Measurements from ENCODE around the gene IRF5. TPM values are rescaled to one million over a fixed set of nuclear protein-coding genes. Genes with fewer than 3 reads are reported as not detected.

IRF5 gene
- total and polyA plus RNA-seq, 2 donors (not counting 1 experiment from before 2014, with no cell fraction given) = 91.3 to 135 TPM

- ChIA-PET POLR2A (interaction anchor here (0.6 kb wide), 1 partner anchor 42 kb away, joined by 4 read pairs; no protein-coding TSS in a partner anchor), CTCF (interaction anchor here (0.7 kb wide), 1 partner anchor 167 kb away, joined by 3 read pairs; no protein-coding TSS in a partner anchor)
- Histone ChIP-seq H4K20me1 (ENCODE audit: control insufficient read depth, insufficient read depth, low read length, poor library complexity, severe bottlenecking) (no peaks in the 10 kb centered on the region), H3K4me2 (replicated peaks; ENCODE audit: low read depth, low read length, poor library complexity, severe bottlenecking) (no peak overlapping the region), H3K36me3 (replicated peaks in 1 of 2; ENCODE audit: control extremely low read depth in 1 of 2, control insufficient read depth in 1 of 2, extremely low read depth in 1 of 2, insufficient read depth in 2 of 2, low read length in 1 of 2) (no peaks in the 10 kb centered on the region), H3K27me3 (replicated peaks in 1 of 4; ENCODE audit: control extremely low read depth in 1 of 4, control insufficient read depth in 3 of 4, insufficient read depth in 4 of 4, low read length in 3 of 4) (no peaks in the 10 kb centered on the region), H3K9ac (ENCODE audit: low read length) (no peak overlapping the region), H2AFZ (ENCODE audit: insufficient read depth, low read depth, low read length, poor library complexity, severe bottlenecking) (no peak overlapping the region), H3K27ac (ENCODE audit: low read length in 2 of 2) (no peak overlapping the region), H3K9me3 (ENCODE audit: control extremely low read depth in 1 of 3, control insufficient read depth in 2 of 3, insufficient read depth in 1 of 3, low read length in 2 of 3) (no peaks in the 10 kb centered on the region), H3K4me3 (ENCODE audit: control extremely low read depth in 1 of 5, extremely low read depth in 1 of 5, insufficient read depth in 1 of 5, low read depth in 2 of 5, low read length in 4 of 5) (no peak overlapping the region), H3K79me2 (ENCODE audit: control insufficient read depth, insufficient read depth, low read length) (no peaks in the 10 kb centered on the region), H3K4me1 (ENCODE audit: control insufficient read depth in 2 of 2, insufficient read depth in 2 of 2, low read length in 2 of 2) (no peaks in the 10 kb centered on the region)
- ATAC-seq (ENCODE audit: low read depth) (no peak), DNase-seq (no peak)
- TF ChIP-seq EZH2 (IDR thresholded peaks at IDR 0.05; ENCODE audit: borderline replicate concordance, insufficient read depth, low read depth, low read length, poor library complexity, severe bottlenecking) = no peak
- TF ChIP-seq CTCF (IDR thresholded peaks at IDR 0.05) = no peak
- intact Hi-C loops (cut with micrococcal nuclease) = no loop called here
- no peak overlapping the region for H3K27ac Mint-ChIP-seq
- no peak overlapping the region for H3K4me3 Mint-ChIP-seq
- H3K27me3 Mint-ChIP-seq = peaks cover 4% of the 10 kb centered on the region
- H3K4me1 Mint-ChIP-seq = no peaks in the 10 kb centered on the region
- no peaks in the 10 kb centered on the region for H3K9me3 Mint-ChIP-seq (ENCODE audit: insufficient read depth)
- WGBS (ENCODE audit: insufficient coverage) = 93% methylated on average over 6 of the region's 8 CpGs
These were observed 12.8 kb upstream of the IRF5 start for GRCh38 chr7:128924707-128925588.

Data from B cell (primary cell).